Adrenal gland (tissue), 5 donors: ENCODE results near the gene GCN1.

Experiments
- POLR2A ChIP-seq, 2 donors: fragments of 450-650 bp; IDR thresholded peaks; one replicate each; pipeline ENCODE4 v1.6.1; 2017; ENCODE audit warnings: antibody characterized with exemption in 2 of 2, mild to moderate bottlenecking in 2 of 2, moderate library complexity in 1 of 2
- TF ChIP-seq, protein P1 (sequence below), 6 experiments: fragments of 450-650 bp in 4 of 6; fragments of 200-600 bp in 2 of 6; sonication (generic) in 1 of 6; IDR thresholded peaks; 1 replicate in 5 of 6; 2 replicates in 1 of 6; pipeline versions ENCODE4 v1.5.1 to v1.8.0; 2016 to 2021; ENCODE audit warnings: antibody characterized with exemption in 6 of 6, mild to moderate bottlenecking in 2 of 6, moderate library complexity in 1 of 6
- donor health status: DM: no; HTN: no; CAD: no.

DNA sequence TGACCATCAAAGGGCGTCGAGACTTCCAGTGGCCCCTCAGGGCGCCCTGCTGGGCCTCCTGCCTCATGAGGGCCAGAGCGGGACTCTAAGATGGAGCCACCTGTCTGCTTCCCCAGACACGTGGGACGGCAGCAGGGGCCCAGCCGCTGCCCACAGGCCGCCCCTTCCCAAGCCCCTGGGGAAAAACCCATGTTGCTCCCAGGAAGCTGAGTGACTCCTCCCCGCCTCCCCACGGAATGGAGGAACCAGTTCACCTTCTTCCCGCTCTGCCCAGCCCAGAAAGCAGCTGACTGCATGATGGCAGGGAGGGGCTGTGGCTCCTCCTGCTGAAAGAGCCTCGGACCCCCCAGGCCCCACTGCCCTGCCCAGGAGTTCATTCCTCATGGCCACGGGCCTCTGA, 92.9 kb downstream of the GCN1 start:
- TF ChIP-seq, protein P1, sequence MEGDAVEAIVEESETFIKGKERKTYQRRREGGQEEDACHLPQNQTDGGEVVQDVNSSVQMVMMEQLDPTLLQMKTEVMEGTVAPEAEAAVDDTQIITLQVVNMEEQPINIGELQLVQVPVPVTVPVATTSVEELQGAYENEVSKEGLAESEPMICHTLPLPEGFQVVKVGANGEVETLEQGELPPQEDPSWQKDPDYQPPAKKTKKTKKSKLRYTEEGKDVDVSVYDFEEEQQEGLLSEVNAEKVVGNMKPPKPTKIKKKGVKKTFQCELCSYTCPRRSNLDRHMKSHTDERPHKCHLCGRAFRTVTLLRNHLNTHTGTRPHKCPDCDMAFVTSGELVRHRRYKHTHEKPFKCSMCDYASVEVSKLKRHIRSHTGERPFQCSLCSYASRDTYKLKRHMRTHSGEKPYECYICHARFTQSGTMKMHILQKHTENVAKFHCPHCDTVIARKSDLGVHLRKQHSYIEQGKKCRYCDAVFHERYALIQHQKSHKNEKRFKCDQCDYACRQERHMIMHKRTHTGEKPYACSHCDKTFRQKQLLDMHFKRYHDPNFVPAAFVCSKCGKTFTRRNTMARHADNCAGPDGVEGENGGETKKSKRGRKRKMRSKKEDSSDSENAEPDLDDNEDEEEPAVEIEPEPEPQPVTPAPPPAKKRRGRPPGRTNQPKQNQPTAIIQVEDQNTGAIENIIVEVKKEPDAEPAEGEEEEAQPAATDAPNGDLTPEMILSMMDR (IDR thresholded peaks at IDR 0.05): no peak
- no peak for TF ChIP-seq POLR2A (IDR thresholded peaks at IDR 0.05)
